Measurements from ENCODE around the gene HTD2.

DNA sequence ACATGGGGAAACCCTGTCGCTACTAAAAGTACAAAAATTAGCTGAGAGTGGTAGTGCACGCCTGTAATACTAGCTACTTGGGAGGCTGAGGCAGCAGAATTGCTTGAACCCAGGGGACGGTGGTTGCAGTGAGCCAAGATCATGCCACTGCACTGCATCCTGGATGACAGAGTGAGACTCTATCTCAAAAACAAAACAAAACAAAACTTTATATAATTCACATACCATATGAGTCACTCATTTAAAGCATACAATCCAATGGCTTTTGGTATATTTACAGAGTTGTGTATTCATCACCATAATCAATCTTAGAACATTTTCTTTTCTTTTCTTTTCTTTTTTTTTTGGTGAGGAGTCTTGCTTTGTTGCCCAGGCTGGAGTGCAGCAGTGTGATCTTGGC, 35.1 kb downstream of the HTD2 start:
- no peak for TF ChIP-seq CTCF (IDR thresholded peaks at IDR 0.05; ENCODE audit: insufficient read depth, low read depth, low read length)
- no peak for TF ChIP-seq EZH2 (IDR thresholded peaks at IDR 0.05; ENCODE audit: insufficient read depth, low read length)

All from astrocyte (in vitro differentiated cells and primary cell).